Measurements from ENCODE around the gene ARHGAP18. TPM values are rescaled to one million over a fixed set of nuclear protein-coding genes. Genes with fewer than 3 reads are reported as not detected.

ARHGAP18 gene
- total and polyA plus RNA-seq, 4 donors: 8.0 to 24.4 (median 15.7) TPM

DNA sequence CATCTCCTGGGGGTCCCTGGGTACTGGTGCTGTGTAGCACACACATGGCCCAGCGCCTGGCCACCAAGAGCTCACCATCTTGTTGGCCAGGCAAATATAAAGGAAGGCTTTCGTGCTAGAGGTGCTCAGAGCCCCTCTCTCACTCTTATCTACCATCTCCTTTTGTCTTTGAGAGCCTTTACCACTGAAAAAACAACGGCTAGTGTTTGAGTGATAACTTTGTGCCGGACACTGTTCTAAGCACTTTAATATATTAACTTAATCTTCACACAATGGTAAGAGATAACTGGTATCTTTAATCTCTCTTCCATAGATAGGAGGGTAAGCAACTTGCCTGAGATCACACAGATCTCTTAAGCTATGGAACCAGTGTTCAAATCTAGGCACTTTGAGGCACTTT lies 21.5 kb upstream of the ARHGAP18 start:
- DNase-seq (no peak), ATAC-seq (ENCODE audit: low FRiP score) (no peak)
- H3K27ac ChIP-seq (ENCODE audit: low read depth in 1 of 2, low read length in 2 of 2): no peak overlapping the region
- intact Hi-C loops (cut with DNase I): loop anchor here in 1 of 2 donors (5.0 kb wide), 1 partner anchor 134 kb away; no protein-coding TSS in a partner anchor
- no peaks in the 10 kb centered on the region for H3K4me1 ChIP-seq (ENCODE audit: control insufficient read depth in 1 of 2, insufficient read depth in 2 of 2, low read length in 2 of 2)
- H3K27me3 ChIP-seq (ENCODE audit: control insufficient read depth in 1 of 2, insufficient read depth in 2 of 2, low read length in 1 of 2): no peaks in the 10 kb centered on the region
- H3K36me3 ChIP-seq (ENCODE audit: control insufficient read depth in 1 of 2, insufficient read depth in 2 of 2, low read length in 1 of 2): no peaks in the 10 kb centered on the region
- H3K4me3 ChIP-seq (ENCODE audit: low read length in 2 of 2): no peak overlapping the region
- H3K9me3 ChIP-seq (ENCODE audit: control insufficient read depth, low read length): no peaks in the 10 kb centered on the region
- 83 to 89% methylated on average over 4 of the region's 4 CpGs for WGBS, 2 donors

DNA sequence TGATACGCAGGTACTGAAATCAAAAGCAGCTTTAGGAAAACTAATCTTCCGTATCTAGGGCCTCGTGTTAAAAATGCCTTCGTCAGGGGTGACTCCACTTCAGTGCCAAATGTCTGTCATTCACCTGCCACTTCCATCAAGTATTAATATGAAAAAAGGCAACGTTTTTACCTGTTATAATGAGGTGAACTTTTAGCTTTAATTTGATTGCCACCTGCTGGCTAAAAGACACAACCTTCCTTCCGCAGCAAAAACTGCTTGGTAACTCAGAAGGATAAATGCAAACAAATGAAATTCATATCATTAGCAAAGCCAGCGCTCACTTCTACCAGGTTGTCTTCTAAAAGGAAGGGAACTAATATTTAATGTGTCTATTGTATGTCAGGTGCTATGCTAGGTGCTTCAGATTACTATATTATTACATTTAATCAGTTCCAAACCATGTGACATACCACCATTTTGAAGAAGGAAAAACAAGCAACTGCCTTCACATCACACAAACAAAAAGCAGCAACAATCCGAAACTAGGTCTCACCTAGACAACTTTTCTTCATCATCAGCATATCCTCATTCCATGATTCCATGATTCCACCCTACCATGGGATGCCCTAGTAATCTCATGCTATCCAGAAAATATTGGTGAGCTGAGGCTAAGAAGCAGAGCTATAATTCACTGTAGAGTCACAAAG lies 20.6 kb upstream of the ARHGAP18 start:
- Histone ChIP-seq H3K9me3 (ENCODE audit: control insufficient read depth, low read length) (no peaks in the 10 kb centered on the region), H3K4me3 (ENCODE audit: low read length in 2 of 2) (no peak overlapping the region), H3K4me1 (ENCODE audit: control insufficient read depth in 1 of 2, insufficient read depth in 2 of 2, low read length in 2 of 2) (no peaks in the 10 kb centered on the region), H3K36me3 (ENCODE audit: control insufficient read depth in 1 of 2, insufficient read depth in 2 of 2, low read length in 1 of 2) (no peaks in the 10 kb centered on the region), H3K27ac (ENCODE audit: low read depth in 1 of 2, low read length in 2 of 2) (no peak overlapping the region), H3K27me3 (ENCODE audit: control insufficient read depth in 1 of 2, insufficient read depth in 2 of 2, low read length in 1 of 2) (no peaks in the 10 kb centered on the region)
- ATAC-seq (ENCODE audit: low FRiP score): no peak
- intact Hi-C loops (cut with DNase I): loop anchor here in 1 of 2 donors (5.0 kb wide), 1 partner anchor 133 kb away; no protein-coding TSS in a partner anchor
- DNase-seq: no peak
- 51 to 53% methylated on average over 8 of the region's 8 CpGs for WGBS, 2 donors

DNA sequence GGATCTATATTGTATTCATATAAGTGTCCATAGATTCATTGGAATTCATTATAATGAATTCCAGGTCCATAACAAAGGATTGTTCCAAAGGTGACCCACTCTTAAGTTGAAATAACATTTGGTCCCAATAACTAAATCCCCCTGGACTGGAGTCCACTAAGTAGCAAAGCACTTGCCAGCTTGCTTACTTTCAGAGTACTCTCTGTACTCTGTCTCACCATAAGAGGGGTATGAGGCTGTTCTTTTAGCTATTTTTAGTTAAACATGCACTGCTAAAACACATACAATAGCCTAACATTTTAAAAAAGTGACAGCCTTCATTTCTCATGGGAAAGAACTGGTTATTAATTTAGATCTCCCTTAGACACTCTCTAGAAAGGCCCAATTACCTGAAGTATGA lies 16.7 kb upstream of the ARHGAP18 start:
- H3K27me3 ChIP-seq (ENCODE audit: control insufficient read depth in 1 of 2, insufficient read depth in 2 of 2, low read length in 1 of 2): no peaks in the 10 kb centered on the region
- no peaks in the 10 kb centered on the region for H3K9me3 ChIP-seq (ENCODE audit: control insufficient read depth, low read length)
- no peak overlapping the region for H3K27ac ChIP-seq (ENCODE audit: low read depth in 1 of 2, low read length in 2 of 2)
- no peaks in the 10 kb centered on the region for H3K4me1 ChIP-seq (ENCODE audit: control insufficient read depth in 1 of 2, insufficient read depth in 2 of 2, low read length in 2 of 2)
- H3K36me3 ChIP-seq (ENCODE audit: control insufficient read depth in 1 of 2, insufficient read depth in 2 of 2, low read length in 1 of 2): no peaks in the 10 kb centered on the region
- intact Hi-C loops (cut with DNase I): loop anchor here in 1 of 2 donors (5.0 kb wide), 1 partner anchor 129 kb away; no protein-coding TSS in a partner anchor
- ATAC-seq (ENCODE audit: low FRiP score) (no peak), DNase-seq (no peak)
- H3K4me3 ChIP-seq (ENCODE audit: low read length in 2 of 2): no peak overlapping the region

DNA sequence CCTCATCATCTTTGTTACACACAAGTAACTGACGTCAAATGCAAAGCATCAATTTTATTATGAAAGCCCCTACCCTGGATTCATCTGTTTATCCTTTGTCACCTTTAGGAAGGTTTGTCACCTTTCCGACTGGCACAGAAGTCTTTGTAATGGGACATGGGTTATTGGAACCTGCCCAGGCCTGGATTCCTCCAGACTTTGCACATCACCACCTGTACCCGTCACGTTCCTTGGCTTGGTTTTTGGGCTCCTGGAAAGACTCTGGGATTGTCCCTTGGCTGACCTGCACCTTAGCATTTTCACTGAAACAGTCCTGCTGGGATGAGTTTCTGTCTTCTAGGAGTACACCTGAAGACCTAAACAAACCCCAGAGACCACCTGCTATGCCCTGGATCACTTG lies 15.4 kb upstream of the ARHGAP18 start:
- WGBS, 2 donors: 86 to 88% methylated on average over 4 of the region's 4 CpGs

DNA sequence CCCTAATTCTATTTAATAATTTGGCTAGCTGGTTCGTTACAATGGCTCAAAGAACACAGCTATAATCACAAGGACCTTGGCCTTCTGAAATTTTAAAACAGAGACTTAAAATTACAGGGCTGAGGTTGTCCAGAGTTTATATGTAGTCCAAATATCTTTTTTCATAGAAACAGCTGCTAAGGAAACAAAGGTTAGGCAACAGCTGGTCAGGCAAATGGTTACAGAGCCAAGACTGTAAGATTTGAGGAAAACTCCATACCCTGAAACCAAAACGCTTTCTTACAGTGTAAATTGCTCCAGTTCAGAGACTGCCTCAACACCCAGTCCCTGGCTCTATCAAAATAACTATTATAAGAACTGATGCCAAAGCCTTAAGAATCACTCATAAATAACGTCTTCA lies 9.7 kb upstream of the ARHGAP18 start:
- H3K4me3 ChIP-seq (ENCODE audit: low read length in 2 of 2): no peak overlapping the region
- H3K9me3 ChIP-seq (ENCODE audit: control insufficient read depth, low read length): no peaks in the 10 kb centered on the region
- H3K4me1 ChIP-seq (ENCODE audit: control insufficient read depth in 1 of 2, insufficient read depth in 2 of 2, low read length in 2 of 2): no peaks in the 10 kb centered on the region
- no peak overlapping the region for H3K27ac ChIP-seq (ENCODE audit: low read depth in 1 of 2, low read length in 2 of 2)
- no peaks in the 10 kb centered on the region for H3K27me3 ChIP-seq (ENCODE audit: control insufficient read depth in 1 of 2, insufficient read depth in 2 of 2, low read length in 1 of 2)
- H3K36me3 ChIP-seq (ENCODE audit: control insufficient read depth in 1 of 2, insufficient read depth in 2 of 2, low read length in 1 of 2): no peaks in the 10 kb centered on the region
- intact Hi-C loops (cut with DNase I): no loop called here
- ATAC-seq (ENCODE audit: low FRiP score) (no peak), DNase-seq (no peak)
- WGBS, 2 donors: 71 to 77% methylated on average over 3 of the region's 3 CpGs

More for the DNA sequence above, 15.4 kb upstream of the ARHGAP18 start:
- Histone ChIP-seq H3K27ac (ENCODE audit: low read depth in 1 of 2, low read length in 2 of 2) (no peak overlapping the region), H3K4me3 (ENCODE audit: low read length in 2 of 2) (no peak overlapping the region), H3K4me1 (ENCODE audit: control insufficient read depth in 1 of 2, insufficient read depth in 2 of 2, low read length in 2 of 2) (no peaks in the 10 kb centered on the region), H3K27me3 (ENCODE audit: control insufficient read depth in 1 of 2, insufficient read depth in 2 of 2, low read length in 1 of 2) (no peaks in the 10 kb centered on the region), H3K36me3 (ENCODE audit: control insufficient read depth in 1 of 2, insufficient read depth in 2 of 2, low read length in 1 of 2) (no peaks in the 10 kb centered on the region), H3K9me3 (ENCODE audit: control insufficient read depth, low read length) (no peaks in the 10 kb centered on the region)
- intact Hi-C loops (cut with DNase I): loop anchor here in 1 of 2 donors (5.0 kb wide), 1 partner anchor 128 kb away; no protein-coding TSS in a partner anchor
- DNase-seq (no peak), ATAC-seq (ENCODE audit: low FRiP score) (no peak)

DNA sequence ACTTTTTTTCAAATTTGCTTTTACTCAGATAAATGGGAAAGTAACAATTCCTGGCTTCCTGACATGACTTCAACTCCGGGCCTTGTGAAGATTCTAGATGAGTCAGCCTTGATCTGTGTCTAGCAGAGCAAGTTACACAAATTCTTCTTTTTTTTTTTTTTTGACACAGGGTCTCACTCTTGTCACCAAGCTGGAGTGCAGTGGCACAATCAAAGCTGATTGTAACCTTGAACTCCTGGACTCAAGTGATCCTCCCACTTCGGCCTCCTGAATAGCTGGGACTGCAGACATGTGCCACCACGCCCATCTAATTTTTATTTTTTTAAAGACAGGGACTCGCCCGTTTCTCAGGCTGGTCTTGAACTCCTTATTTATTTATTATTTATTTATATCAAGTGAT lies 7.3 kb upstream of the ARHGAP18 start:
- ATAC-seq (ENCODE audit: low FRiP score): no peak
- 81 to 83% methylated on average over 5 of the region's 5 CpGs for WGBS, 2 donors
- no peak for DNase-seq

DNA sequence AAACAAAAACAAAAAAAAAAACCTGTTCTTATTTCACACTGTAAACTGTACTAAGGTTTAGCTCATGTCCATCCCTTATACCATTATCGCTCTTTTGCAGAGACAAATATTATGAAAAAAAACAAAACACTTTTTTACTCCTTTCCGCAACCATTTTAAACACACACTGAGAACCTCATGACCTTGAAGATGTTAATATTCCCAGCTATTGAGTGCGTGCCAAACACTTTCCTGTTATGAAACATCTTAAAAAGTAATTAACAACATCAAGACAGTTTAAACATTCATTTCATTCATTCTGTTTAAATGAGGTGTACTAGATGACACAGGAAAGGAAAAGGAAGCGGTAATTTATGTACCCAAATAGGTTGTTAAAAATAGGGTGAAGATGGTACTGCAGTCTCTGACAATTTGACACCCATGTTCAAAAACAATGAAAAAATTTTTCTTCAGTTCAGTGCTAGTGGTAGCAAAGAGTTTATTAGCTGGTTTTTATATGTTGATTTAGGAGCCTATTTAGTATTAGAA lies 3.9 kb upstream of the ARHGAP18 start:
- no peak overlapping the region for H3K27ac ChIP-seq (ENCODE audit: low read depth in 1 of 2, low read length in 2 of 2)
- DNase-seq (no peak), ATAC-seq (ENCODE audit: low FRiP score) (no peak)
- H3K9me3 ChIP-seq (ENCODE audit: control insufficient read depth, low read length): no peaks in the 10 kb centered on the region
- H3K4me3 ChIP-seq (ENCODE audit: low read length in 2 of 2): no peak overlapping the region
- H3K27me3 ChIP-seq (ENCODE audit: control insufficient read depth in 1 of 2, insufficient read depth in 2 of 2, low read length in 1 of 2): no peaks in the 10 kb centered on the region
- WGBS, 2 donors: 80 to 90% methylated on average over 4 of the region's 4 CpGs
- intact Hi-C loops (cut with DNase I): no loop called here
- no peaks in the 10 kb centered on the region for H3K4me1 ChIP-seq (ENCODE audit: control insufficient read depth in 1 of 2, insufficient read depth in 2 of 2, low read length in 2 of 2)
- H3K36me3 ChIP-seq (ENCODE audit: control insufficient read depth in 1 of 2, insufficient read depth in 2 of 2, low read length in 1 of 2): no peaks in the 10 kb centered on the region

More for the DNA sequence above, 7.3 kb upstream of the ARHGAP18 start:
- no peaks in the 10 kb centered on the region for H3K36me3 ChIP-seq (ENCODE audit: control insufficient read depth in 1 of 2, insufficient read depth in 2 of 2, low read length in 1 of 2)
- no peaks in the 10 kb centered on the region for H3K4me1 ChIP-seq (ENCODE audit: control insufficient read depth in 1 of 2, insufficient read depth in 2 of 2, low read length in 2 of 2)
- H3K9me3 ChIP-seq (ENCODE audit: control insufficient read depth, low read length): no peaks in the 10 kb centered on the region
- no peak overlapping the region for H3K4me3 ChIP-seq (ENCODE audit: low read length in 2 of 2)
- H3K27ac ChIP-seq (ENCODE audit: low read depth in 1 of 2, low read length in 2 of 2): no peak overlapping the region
- intact Hi-C loops (cut with DNase I): no loop called here
- no peaks in the 10 kb centered on the region for H3K27me3 ChIP-seq (ENCODE audit: control insufficient read depth in 1 of 2, insufficient read depth in 2 of 2, low read length in 1 of 2)

DNA sequence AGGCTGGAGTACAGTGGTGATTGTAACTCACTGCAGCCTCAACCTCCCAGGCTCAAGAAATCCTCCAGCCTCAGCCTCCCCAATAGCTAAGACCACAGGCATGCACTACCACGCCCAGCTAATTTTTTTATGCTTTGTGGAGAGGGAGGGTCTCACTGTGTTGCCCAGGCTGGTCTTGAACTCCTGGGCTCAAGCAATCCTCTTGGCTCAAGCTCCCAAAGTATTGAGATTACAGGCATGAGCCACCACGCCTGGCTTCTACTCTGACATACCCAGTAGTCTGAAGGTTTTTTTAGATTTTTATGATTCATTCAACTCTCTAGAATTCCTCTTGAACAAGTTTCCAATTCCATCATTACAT lies 1.3 kb upstream of the ARHGAP18 start:
- Histone ChIP-seq H3K4me3 (ENCODE audit: low read length in 2 of 2) (no peak overlapping the region), H3K27me3 (ENCODE audit: control insufficient read depth in 1 of 2, insufficient read depth in 2 of 2, low read length in 1 of 2) (no peaks in the 10 kb centered on the region), H3K9me3 (ENCODE audit: control insufficient read depth, low read length) (no peaks in the 10 kb centered on the region), H3K4me1 (ENCODE audit: control insufficient read depth in 1 of 2, insufficient read depth in 2 of 2, low read length in 2 of 2) (no peaks in the 10 kb centered on the region), H3K27ac (ENCODE audit: low read depth in 1 of 2, low read length in 2 of 2) (no peak overlapping the region), H3K36me3 (ENCODE audit: control insufficient read depth in 1 of 2, insufficient read depth in 2 of 2, low read length in 1 of 2) (no peaks in the 10 kb centered on the region)
- ATAC-seq (ENCODE audit: low FRiP score) (no peak), DNase-seq (no peak)
- intact Hi-C loops (cut with DNase I): loop anchor here in 1 of 2 donors (2.0 kb wide), 1 partner anchor 28 kb away; no protein-coding TSS in a partner anchor
- 84 to 87% methylated on average over 2 of the region's 2 CpGs for WGBS, 2 donors

Data from aorta (tissue), 5 donors.